Measurements from ENCODE around the gene ABHD1.
"Not testable (repeated sequence)": the region's sequence is repeated elsewhere in the genome, so short reads cannot be mapped to it uniquely, and the experiment has no call there.

ABHD1 gene

DNA sequence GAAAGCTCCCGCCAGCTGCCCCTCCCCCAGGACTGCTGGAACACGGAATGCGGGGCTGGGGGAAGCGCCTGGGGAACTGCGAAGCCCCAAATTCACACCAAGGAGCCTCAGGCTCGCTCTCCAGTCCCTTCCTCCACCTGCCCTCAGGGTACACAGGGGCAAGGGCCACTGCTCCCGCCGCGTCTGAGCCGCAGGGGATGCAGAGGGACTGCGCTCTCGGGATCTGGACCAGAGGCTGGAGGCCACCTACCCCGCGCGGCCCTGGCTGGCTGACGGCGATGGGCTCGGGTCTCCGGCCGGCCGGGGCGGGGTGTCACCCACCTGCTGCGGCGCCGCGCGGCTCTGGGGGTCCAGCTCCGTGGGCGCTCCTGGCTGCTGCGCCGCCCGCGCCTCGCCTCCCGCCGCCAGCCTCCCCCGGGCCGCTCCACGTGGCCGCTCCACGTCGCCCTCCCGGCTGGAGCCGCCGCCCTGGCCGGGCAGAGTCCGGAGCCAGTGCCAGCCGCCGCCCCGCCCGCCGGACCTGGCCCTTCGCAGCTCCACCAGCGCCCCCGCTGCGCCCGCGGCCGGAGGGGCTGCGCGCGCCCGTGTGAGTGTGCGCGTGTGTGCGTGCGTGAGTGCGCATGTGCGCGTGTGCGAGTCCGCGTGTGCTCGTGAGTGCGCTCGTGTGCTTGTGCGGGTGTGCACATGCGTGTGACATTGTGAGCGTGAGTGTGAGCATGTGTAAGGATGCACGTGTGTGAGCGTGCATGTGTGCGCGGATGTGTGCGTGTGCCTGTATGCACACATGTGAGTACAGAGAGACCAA lies 4.9 kb upstream of the ABHD1 start, which contains the start of gene CGREF1:
Gene CGREF1, minus strand, starts transcription at position 604 of the 805 bp plus-strand sequence. CDS start 14,762 bp downstream, outside the sequence.
- TF ChIP-seq CTCF (conservative IDR thresholded peaks at IDR 0.05; ENCODE audit: low read length) = no peak

GRCh38 chr2:27119330-27119670 lies 4.3 kb upstream of the ABHD1 start:
- H3K4me3 ChIP-seq (ENCODE audit: low read length) = peak overlapping the region; percentile 52

More for the DNA sequence above, 4.9 kb upstream of the ABHD1 start, which contains the start of gene CGREF1:
- DNase-seq (ENCODE audit: low read depth) = no peak
- H3K4me3 ChIP-seq (ENCODE audit: low read length) = peak within 1 kb of the TSS; percentile 52

DNA sequence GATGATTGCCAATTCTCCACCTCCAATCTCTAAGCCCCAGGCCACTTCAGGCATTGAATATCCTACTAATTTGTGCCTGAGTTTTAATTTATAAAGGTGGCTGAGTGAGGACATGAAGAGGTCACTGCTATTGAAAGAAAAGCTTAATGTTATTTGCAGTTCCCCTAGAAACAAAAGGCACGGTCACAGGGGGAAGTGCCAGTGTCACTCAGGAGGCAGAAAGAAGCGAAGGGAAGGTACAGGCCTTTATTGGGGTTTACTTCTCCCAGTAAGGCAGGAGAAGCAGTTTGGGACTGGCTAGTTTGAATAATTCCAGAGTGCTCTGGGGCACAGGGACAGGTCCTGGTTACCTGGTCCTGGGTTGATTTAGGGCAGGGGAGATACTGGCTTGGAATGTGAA lies 1.7 kb upstream of the ABHD1 start:
- no peak overlapping the region for H3K4me3 ChIP-seq (ENCODE audit: low read length)
- no peak for DNase-seq (ENCODE audit: low read depth)
- TF ChIP-seq CTCF (conservative IDR thresholded peaks at IDR 0.05; ENCODE audit: low read length) = no peak

More at GRCh38 chr2:27119330-27119670, 4.3 kb upstream of the ABHD1 start:
- not testable (repeated sequence) for DNase-seq (ENCODE audit: low read depth)

- H3K4me3 ChIP-seq (ENCODE audit: low read length) = no peak overlapping the region
- DNase-seq (ENCODE audit: low read depth) = no peak
- TF ChIP-seq CTCF (conservative IDR thresholded peaks at IDR 0.05; ENCODE audit: low read length) = no peak
Observed at GRCh38 chr2:27122791-27123190, 824 bp upstream of the ABHD1 start.

DNA sequence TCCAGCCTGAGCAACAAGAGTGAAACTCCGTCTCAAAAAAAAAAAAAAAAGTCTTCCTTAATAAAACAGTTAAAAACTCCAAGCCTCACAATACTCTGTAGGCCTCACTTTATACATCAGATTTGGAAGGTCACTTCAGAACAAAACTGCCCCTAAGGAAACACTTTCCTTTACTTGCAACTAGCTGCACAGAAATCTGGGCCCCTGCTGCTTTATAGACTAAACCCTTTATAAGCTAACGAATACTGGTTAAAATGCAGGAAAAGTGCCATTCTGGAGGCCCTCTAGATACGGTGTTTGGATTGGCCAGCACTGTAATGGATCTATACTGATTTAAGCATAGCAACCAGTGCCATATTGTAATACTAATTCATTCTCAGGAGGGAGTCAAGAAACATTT lies 1.5 kb downstream of the ABHD1 start:
- no peak for TF ChIP-seq CTCF (conservative IDR thresholded peaks at IDR 0.05; ENCODE audit: low read length)
- DNase-seq (ENCODE audit: low read depth) = no peak
- H3K4me3 ChIP-seq (ENCODE audit: low read length) = no peak overlapping the region

GRCh38 chr2:27126252-27126710 lies 2.7 kb downstream of the ABHD1 start:
- no peak overlapping the region for H3K4me3 ChIP-seq (ENCODE audit: low read length)
- DNase-seq (ENCODE audit: low read depth) = no peak
- TF ChIP-seq CTCF (conservative IDR thresholded peaks at IDR 0.05; ENCODE audit: low read length) = no peak

DNA sequence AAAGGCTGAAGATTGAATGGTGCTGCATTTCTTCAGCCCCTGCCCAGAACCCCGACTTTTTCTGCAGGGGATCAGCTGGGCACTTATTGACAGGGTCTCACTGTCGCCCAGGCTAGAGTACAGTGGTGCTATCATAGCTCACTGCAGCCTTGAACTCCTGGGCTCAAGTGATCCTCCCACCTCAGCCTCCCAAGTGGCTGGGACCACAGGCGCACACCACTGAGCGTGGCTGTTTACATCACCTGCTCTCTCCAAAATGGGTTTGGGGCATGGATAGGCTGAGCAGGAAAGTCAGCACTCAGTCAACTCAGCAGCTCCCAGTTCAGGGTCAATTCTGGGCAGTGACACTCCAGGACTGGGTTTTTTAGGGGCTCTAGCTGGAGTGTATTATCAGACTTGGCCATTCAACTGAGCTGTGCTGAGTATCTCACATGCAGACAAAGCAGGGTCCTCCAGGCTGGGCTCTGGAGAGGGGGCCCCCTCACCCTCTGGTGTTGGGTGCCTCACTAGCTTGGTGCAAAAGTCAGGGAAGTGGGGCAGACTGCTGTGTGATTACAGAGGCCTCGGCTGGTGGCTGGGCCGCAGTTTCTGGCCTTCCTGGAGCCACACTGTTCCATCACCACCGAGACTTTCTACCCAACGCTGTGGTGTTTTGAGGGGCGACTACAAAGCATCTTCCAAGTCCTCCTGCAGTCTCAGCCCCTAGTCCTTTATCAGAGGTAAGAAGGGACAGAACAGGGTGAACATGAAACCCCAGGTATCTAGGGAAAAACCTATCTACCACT lies 4.5 kb downstream of the ABHD1 start:
- no peak for DNase-seq (ENCODE audit: low read depth)
- no peak overlapping the region for H3K4me3 ChIP-seq (ENCODE audit: low read length)
- TF ChIP-seq CTCF (conservative IDR thresholded peaks at IDR 0.05; ENCODE audit: low read length) = no peak

Data from AG10803 (cell line).